Liver (tissue), 9 donors: ENCODE data around the gene RPL7A. TPM values are rescaled to one million over a fixed set of nuclear protein-coding genes. Genes with fewer than 3 reads are reported as not detected.
A peak's percentile ranks its signal among the peaks of the same experiment; 100 is the strongest.

Experiments
- DNase-seq: peaks from one replicate; pipeline ENCODE4 v3.0.0-alpha.2; 2017; ENCODE audit warnings: low spot score
- H3K27ac ChIP-seq, 2 donors: one replicate each; pipeline ENCODE4 v1.7.0; 2013; ENCODE audit warnings: inconsistent platforms in 2 of 2, low read length in 2 of 2, control low read depth in 1 of 2, low read depth in 1 of 2, mild to moderate bottlenecking in 1 of 2
- H3K27me3 ChIP-seq, 4 donors: one replicate each; pipeline versions ENCODE4 v1.6.1 to v1.7.0; 2013; ENCODE audit warnings: low read length in 3 of 4, inconsistent platforms in 1 of 4, mild to moderate bottlenecking in 1 of 4, moderate library complexity in 1 of 4; ENCODE audit not compliant: control insufficient read depth in 4 of 4, insufficient read depth in 4 of 4
- H3K36me3 ChIP-seq, 4 donors: one replicate each; pipeline versions ENCODE4 v1.6.1 to v1.7.0; 2013; ENCODE audit warnings: low read length in 3 of 4, mild to moderate bottlenecking in 3 of 4, low read depth in 1 of 4, moderate library complexity in 1 of 4; ENCODE audit not compliant: control insufficient read depth in 4 of 4, insufficient read depth in 3 of 4
- H3K4me1 ChIP-seq, 4 donors: one replicate each; pipeline versions ENCODE4 v1.6.1 to v1.7.0; 2013; ENCODE audit warnings: low read length in 3 of 4, mild to moderate bottlenecking in 3 of 4, moderate library complexity in 1 of 4; ENCODE audit not compliant: control insufficient read depth in 4 of 4, insufficient read depth in 4 of 4
- H3K4me3 ChIP-seq, 3 donors: one replicate each; pipeline versions ENCODE4 v1.6.1 to v1.7.0; 2013; ENCODE audit warnings: low read length in 3 of 3, control low read depth in 1 of 3, low read depth in 1 of 3, mild to moderate bottlenecking in 1 of 3
- H3K9ac ChIP-seq, 2 donors: one replicate each; pipeline ENCODE4 v1.7.0; 2013; ENCODE audit warnings: low read length in 2 of 2, mild to moderate bottlenecking in 2 of 2, moderate library complexity in 2 of 2, control low read depth in 1 of 2, low read depth in 1 of 2
- H3K9me3 ChIP-seq, 4 donors: one replicate each; pipeline versions ENCODE4 v1.6.1 to v1.7.0; 2013; ENCODE audit warnings: low read length in 3 of 4; ENCODE audit not compliant: control insufficient read depth in 4 of 4
- ATF3 ChIP-seq: IDR thresholded peaks from 2 replicates; pipeline ENCODE4 v1.6.1; 2016; ENCODE audit warnings: antibody characterized with exemption
- EGR1 ChIP-seq, 2 donors: IDR thresholded peaks; 2 replicates each; pipeline ENCODE4 v1.6.1; 2016 to 2018; ENCODE audit warnings: antibody characterized with exemption in 2 of 2, low read depth in 2 of 2
- FOXA2 ChIP-seq: IDR thresholded peaks from 2 replicates; pipeline ENCODE4 v1.6.1; 2016; ENCODE audit warnings: antibody characterized with exemption
- GABPA ChIP-seq, 2 donors: IDR thresholded peaks in 1 of 2; conservative IDR thresholded peaks in 1 of 2; 2 replicates each; pipeline ENCODE4 v1.6.1; 2016; ENCODE audit warnings: antibody characterized with exemption in 2 of 2, mild to moderate bottlenecking in 1 of 2, moderate library complexity in 1 of 2
- HNF4A ChIP-seq, 2 donors: conservative IDR thresholded peaks; 2 replicates each; pipeline ENCODE4 v1.6.1; 2016; ENCODE audit warnings: antibody characterized with exemption in 2 of 2, mild to moderate bottlenecking in 2 of 2
- HNF4G ChIP-seq: IDR thresholded peaks from 2 replicates; pipeline ENCODE4 v1.6.1; 2016; ENCODE audit warnings: antibody characterized with exemption
- JUND ChIP-seq, 2 donors: IDR thresholded peaks; 2 replicates each; pipeline ENCODE4 v1.6.1; 2016; ENCODE audit warnings: antibody characterized with exemption in 2 of 2
- NR2F2 ChIP-seq: IDR thresholded peaks from 2 replicates; pipeline ENCODE4 v1.6.1; 2016; ENCODE audit warnings: antibody characterized with exemption
- RAD21 ChIP-seq, 2 donors: IDR thresholded peaks; 2 replicates each; pipeline ENCODE4 v1.6.1; 2016; ENCODE audit warnings: antibody characterized with exemption in 2 of 2, mild to moderate bottlenecking in 2 of 2
- RXRA ChIP-seq, 2 donors: IDR thresholded peaks; 2 replicates each; pipeline ENCODE4 v1.6.1; 2017 to 2018; ENCODE audit warnings: antibody characterized with exemption in 2 of 2, mild to moderate bottlenecking in 1 of 2
- SP1 ChIP-seq: IDR thresholded peaks from 2 replicates; pipeline ENCODE4 v1.6.1; 2018; ENCODE audit warnings: antibody characterized with exemption, mild to moderate bottlenecking
- TAF1 ChIP-seq: conservative IDR thresholded peaks from 2 replicates; pipeline ENCODE4 v1.6.1; 2016; ENCODE audit warnings: antibody characterized with exemption, mild to moderate bottlenecking
- YY1 ChIP-seq: IDR thresholded peaks from 2 replicates; pipeline ENCODE4 v1.6.1; 2016; ENCODE audit warnings: antibody characterized with exemption, mild to moderate bottlenecking
- ZBTB33 ChIP-seq: IDR thresholded peaks from 2 replicates; pipeline ENCODE4 v1.6.1; 2016; ENCODE audit warnings: antibody characterized with exemption
- WGBS: extraction: QIAGEN DNeasy Blood & Tissue Kit; methylation state at CpG from one replicate; pipeline ENCODE4 v1.1.7; 2013; 5-methylcytosine and 5-hydroxymethylcytosine counted together
- polyA plus RNA-seq, 2 donors: library from polyadenylated mRNA; stranded (reverse) in 1 of 2; unstranded in 1 of 2; fragments of 200-250 nt in 1 of 2; fragments of >200 nt in 1 of 2; fragmentation: Nextera tagmentation in 1 of 2; extraction: Ambion mirVana in 1 of 2; gene quantifications; one replicate each; pipeline versions ENCODE4 v1.2.1 to v1.2.3, GENCODE V29; 2013 to 2015
- total RNA-seq, 2 donors: library from RNA; depleted of rRNA; stranded (reverse); fragments of >200 nt; gene quantifications; one replicate each; pipeline ENCODE4 v1.2.3, GENCODE V29; 2014
- donor health status: healthy.
- donor health status: healthy.
- donor health status: healthy.
- donor health status: healthy.
- donor health status: healthy.

Gene RPL7A
- total and polyA plus RNA-seq, 4 donors = 215 to 930 (median 704) TPM

GRCh38 chr9:133394687-133395271, 46.8 kb downstream of the RPL7A start:
- Histone ChIP-seq H3K4me1 (no peaks in the 10 kb centered on the region), H3K9me3 (no peaks in the 10 kb centered on the region), H3K27ac (no peak overlapping the region), H3K36me3 (no peaks in the 10 kb centered on the region), H3K27me3 (peaks cover 0 to 7% (median 0%) of the 10 kb centered on the region in 4 donors), H3K9ac (no peak overlapping the region), H3K4me3 (no peak overlapping the region)
- TF ChIP-seq JUND (IDR thresholded peaks at IDR 0.05) (no peak), HNF4A (conservative IDR thresholded peaks at IDR 0.05) (no peak), EGR1 (IDR thresholded peaks at IDR 0.05; ENCODE audit: low read depth in 2 of 2) (no peak), HNF4G (no peak), NR2F2 (no peak), ATF3 (no peak), RXRA (IDR thresholded peaks at IDR 0.05) (no peak), YY1 (no peak), TAF1 (no peak), ZBTB33 (no peak)
- 32% methylated on average over 8 of the region's 8 CpGs for WGBS
- DNase-seq = no peak

- no peaks in the 10 kb centered on the region for H3K9me3 ChIP-seq
- no peak overlapping the region for H3K27ac ChIP-seq
- 33% methylated on average over 14 of the region's 14 CpGs for WGBS
- H3K9ac ChIP-seq = no peak overlapping the region
- no peak overlapping the region for H3K4me3 ChIP-seq
- no peaks in the 10 kb centered on the region for H3K4me1 ChIP-seq
- H3K27me3 ChIP-seq = peaks cover 0 to 7% (median 0%) of the 10 kb centered on the region in 4 donors
- TF ChIP-seq RAD21 (IDR thresholded peaks at IDR 0.05) = peak in 1 of 2 donors; percentile 17
- no peak for TF ChIP-seq EGR1 (IDR thresholded peaks at IDR 0.05; ENCODE audit: low read depth in 2 of 2)
- DNase-seq = no peak
- no peaks in the 10 kb centered on the region for H3K36me3 ChIP-seq
These were observed 48.9 kb downstream of the RPL7A start for GRCh38 chr9:133396952-133397351.

GRCh38 chr9:133397370-133397769, 49.4 kb downstream of the RPL7A start:
- H3K4me1 ChIP-seq = no peaks in the 10 kb centered on the region
- no peak overlapping the region for H3K4me3 ChIP-seq
- DNase-seq = no peak
- no peaks in the 10 kb centered on the region for H3K9me3 ChIP-seq
- no peaks in the 10 kb centered on the region for H3K36me3 ChIP-seq
- no peak overlapping the region for H3K9ac ChIP-seq
- no peak overlapping the region for H3K27ac ChIP-seq
- peaks cover 0 to 7% (median 0%) of the 10 kb centered on the region in 4 donors for H3K27me3 ChIP-seq
- 79% methylated on average over 6 of the region's 6 CpGs for WGBS
- no peak for TF ChIP-seq NR2F2
- TF ChIP-seq JUND (IDR thresholded peaks at IDR 0.05) = no peak
- no peak for TF ChIP-seq FOXA2
- no peak for TF ChIP-seq SP1

- TF ChIP-seq YY1 (no peak), GABPA (IDR thresholded peaks at IDR 0.05 in 1 of 2, conservative IDR thresholded peaks at IDR 0.05 in 1 of 2) (no peak), RXRA (IDR thresholded peaks at IDR 0.05) (no peak), SP1 (no peak), ZBTB33 (no peak), ATF3 (no peak)
- H3K27me3 ChIP-seq = peaks cover 0 to 7% (median 0%) of the 10 kb centered on the region in 4 donors
- no peak overlapping the region for H3K27ac ChIP-seq
- H3K9ac ChIP-seq = no peak overlapping the region
- no peak overlapping the region for H3K4me3 ChIP-seq
- H3K36me3 ChIP-seq = no peaks in the 10 kb centered on the region
- no peaks in the 10 kb centered on the region for H3K4me1 ChIP-seq
- 68% methylated on average over 9 of the region's 9 CpGs for WGBS
- no peaks in the 10 kb centered on the region for H3K9me3 ChIP-seq
- no peak for DNase-seq
These were observed 49.9 kb downstream of the RPL7A start for GRCh38 chr9:133397895-133398294.
